ENCODE results near the gene ADAP1. TPM values are rescaled to one million over a fixed set of nuclear protein-coding genes. Genes with fewer than 3 reads are reported as not detected.

The ADAP1 gene
- total and polyA plus RNA-seq, 12 donors: 2.3 to 14.9 (median 9.7) TPM

GRCh38 chr7:940599-941408 is 13.7 kb downstream of the ADAP1 start:
- Histone ChIP-seq H3K36me3 (no peaks in the 10 kb centered on the region), H3K27ac (no peak overlapping the region), H3K9me3 (peaks cover 0 to 8% (median 0%) of the 10 kb centered on the region in 11 donors), H3K4me3 (no peak overlapping the region), H3K27me3 (peaks cover 0 to 6% (median 0%) of the 10 kb centered on the region in 7 donors), H3K4me1 (peaks cover 0 to 7% (median 0%) of the 10 kb centered on the region in 9 donors)
- 45 to 63% methylated on average over 2 of the region's 2 CpGs for WGBS, 2 donors
- ATAC-seq (no peak), DNase-seq (no peak)
- TF ChIP-seq CTCF (IDR thresholded peaks at IDR 0.05): no peak
- intact Hi-C loops (cut with DNase I): no loop called here

GRCh38 chr7:939843-940242 is 14.6 kb downstream of the ADAP1 start:
- Histone ChIP-seq H3K27ac (no peak overlapping the region), H3K9me3 (peaks cover 0 to 8% (median 0%) of the 10 kb centered on the region in 11 donors), H3K27me3 (peaks cover 0 to 6% (median 0%) of the 10 kb centered on the region in 7 donors), H3K4me1 (peaks cover 0 to 7% (median 0%) of the 10 kb centered on the region in 9 donors), H3K4me3 (no peak overlapping the region), H3K36me3 (peaks cover 0 to 6% (median 0%) of the 10 kb centered on the region in 9 donors)
- no peak for TF ChIP-seq CTCF (IDR thresholded peaks at IDR 0.05)
- DNase-seq: no peak
- 92 to 93% methylated on average over 4 of the region's 4 CpGs for WGBS, 2 donors
- no peak for ATAC-seq
- intact Hi-C loops (cut with DNase I): no loop called here

- 94 to 96% methylated on average over 27 of the region's 27 CpGs for WGBS, 2 donors
Observed at GRCh38 chr7:938546-939185, 15.8 kb downstream of the ADAP1 start.

More at GRCh38 chr7:938546-939185, 15.8 kb downstream of the ADAP1 start:
- DNase-seq: peak in 1 of 2 donors; percentile 4
- Histone ChIP-seq H3K9me3 (peaks cover 0 to 8% (median 0%) of the 10 kb centered on the region in 11 donors), H3K4me1 (peaks cover 0 to 7% (median 0%) of the 10 kb centered on the region in 9 donors), H3K4me3 (no peak overlapping the region), H3K36me3 (peaks cover 0 to 8% (median 0%) of the 10 kb centered on the region in 9 donors), H3K27me3 (peaks cover 0 to under 1% (median 0%) of the 10 kb centered on the region in 7 donors), H3K27ac (no peak overlapping the region)
- intact Hi-C loops (cut with DNase I): no loop called here
- ATAC-seq: no peak
- TF ChIP-seq CTCF (IDR thresholded peaks at IDR 0.05): no peak

Data from heart right ventricle (tissue), 16 donors.